Stimulated activated CD8-positive, alpha-beta memory T cell treated with anti-CD3 and anti-CD28 coated beads, Interleukin-7, amount 100 ng/mL, for 1 hour (primary cell): ENCODE measurements around the gene EFCAB12.
"Not testable (repeated sequence)": the region's sequence is repeated elsewhere in the genome, so short reads cannot be mapped to it uniquely, and the experiment has no call there.

Source experiments
- DNase-seq, 2 donors: peaks; one replicate each; pipeline ENCODE4 v3.0.0-alpha.2; 2020; ENCODE audit warnings: low read depth in 2 of 2

EFCAB12 gene

DNA sequence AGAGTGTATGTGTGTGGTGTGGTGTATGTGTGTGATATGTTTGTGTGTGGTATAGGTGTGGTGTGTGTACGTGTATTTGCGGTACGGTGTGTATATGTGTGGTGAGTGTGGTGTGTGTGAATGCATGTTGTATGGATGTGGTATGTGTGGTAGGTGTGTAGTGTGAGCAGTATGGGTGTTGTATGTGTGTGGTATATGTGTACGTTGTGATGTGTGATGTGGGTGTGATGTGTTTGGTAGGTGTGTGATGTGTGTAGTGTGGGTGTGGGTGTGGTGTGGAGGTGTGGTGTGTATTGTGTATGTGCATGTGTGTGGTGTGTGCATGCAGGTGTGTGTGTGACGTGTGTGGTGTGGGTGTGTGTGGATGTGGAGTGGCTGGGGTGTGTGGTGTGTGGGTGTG is 58.7 kb downstream of the EFCAB12 start:
- no peak for DNase-seq

DNA sequence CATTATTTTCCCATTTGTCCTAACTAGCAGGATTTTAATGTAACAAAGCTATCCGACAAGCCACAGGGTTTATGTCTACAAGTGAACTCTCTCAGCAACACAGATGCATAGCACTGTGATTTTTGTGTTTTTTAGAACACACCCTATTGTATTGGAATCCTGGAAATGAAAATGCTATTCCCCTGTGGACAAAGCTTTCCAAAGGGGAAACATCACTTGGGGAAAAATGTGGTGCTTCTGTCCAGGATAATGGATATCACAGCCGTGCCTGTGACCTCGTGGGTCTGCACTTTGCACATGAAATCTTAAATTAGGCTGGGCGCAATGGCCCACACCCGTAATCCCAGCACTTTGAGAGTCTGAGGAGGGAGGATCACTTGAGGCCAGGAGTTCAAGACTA is 60.6 kb downstream of the EFCAB12 start:
- no peak for DNase-seq

- DNase-seq: no peak
Measured at GRCh38 chr3:129366312-129366831, 62.1 kb downstream of the EFCAB12 start.

- no peak for DNase-seq
Measured at GRCh38 chr3:129365296-129366136, 62.9 kb downstream of the EFCAB12 start.

- not testable (repeated sequence) for DNase-seq
Measured at GRCh38 chr3:129364811-129365210, 63.6 kb downstream of the EFCAB12 start.

GRCh38 chr3:129363356-129363755 is 65.1 kb downstream of the EFCAB12 start:
- DNase-seq: not testable (repeated sequence)

GRCh38 chr3:129360705-129361460 is 67.6 kb downstream of the EFCAB12 start:
- DNase-seq: no peak

- DNase-seq: no peak
Measured at GRCh38 chr3:129360171-129360611, 68.2 kb downstream of the EFCAB12 start.

DNA sequence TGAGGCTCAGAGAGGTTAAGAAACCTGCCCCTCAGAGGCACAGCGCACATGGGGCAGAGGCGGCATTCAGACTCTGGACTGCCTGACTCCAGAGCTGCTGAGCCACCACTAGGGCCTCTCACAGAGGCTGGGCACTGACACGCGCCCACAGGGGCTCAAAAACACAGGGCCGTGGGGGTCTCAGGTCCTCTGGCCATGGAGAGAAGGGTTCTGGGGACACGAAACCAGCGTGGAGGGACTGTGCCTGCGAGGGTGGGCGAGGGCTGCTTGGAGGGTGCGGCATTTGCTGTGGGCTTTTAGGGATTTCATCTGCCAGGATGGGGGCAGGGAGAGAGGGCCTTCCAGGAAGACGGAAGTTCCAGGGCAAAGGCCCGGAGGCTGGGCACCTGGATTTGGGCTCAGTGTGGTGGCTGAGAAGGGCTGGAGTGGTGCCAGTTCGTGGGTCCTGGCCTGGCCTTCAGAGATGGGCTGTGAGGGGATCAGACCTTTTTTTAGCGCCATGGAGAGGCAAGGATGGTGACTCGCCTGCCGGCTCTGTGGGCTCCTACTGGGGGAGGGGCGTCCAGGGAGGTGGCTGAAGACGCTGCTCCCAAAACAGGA is 69.6 kb downstream of the EFCAB12 start:
- DNase-seq: no peak

DNA sequence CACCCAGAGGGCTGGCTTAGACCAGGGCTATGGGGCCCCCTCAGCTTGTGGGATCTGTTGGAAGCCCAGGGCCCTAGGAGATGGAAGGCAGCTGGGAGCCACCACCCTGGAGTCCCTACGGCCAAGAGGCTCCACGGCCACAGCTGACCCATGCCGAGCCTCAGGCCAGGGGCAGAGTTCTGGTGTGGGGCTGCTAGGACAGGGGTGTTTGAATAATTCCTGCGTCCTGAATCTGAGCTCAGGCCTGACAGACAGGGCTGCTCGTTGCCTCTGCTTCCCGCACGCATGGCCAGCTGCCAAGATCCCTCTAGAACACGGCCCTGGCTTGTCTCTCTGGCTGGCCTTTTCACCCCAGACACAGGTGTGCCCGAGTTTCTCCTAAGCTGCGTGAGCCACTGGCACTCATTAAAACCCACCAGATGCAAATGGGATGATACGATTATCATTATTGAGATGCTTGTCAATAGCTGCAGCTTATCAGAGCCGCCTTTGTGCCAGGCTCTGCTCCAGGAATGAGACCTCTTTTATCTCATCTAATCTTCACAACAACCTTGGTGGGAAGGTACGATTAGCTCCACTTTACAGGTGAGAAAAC is 70.2 kb downstream of the EFCAB12 start:
- DNase-seq: no peak

DNA sequence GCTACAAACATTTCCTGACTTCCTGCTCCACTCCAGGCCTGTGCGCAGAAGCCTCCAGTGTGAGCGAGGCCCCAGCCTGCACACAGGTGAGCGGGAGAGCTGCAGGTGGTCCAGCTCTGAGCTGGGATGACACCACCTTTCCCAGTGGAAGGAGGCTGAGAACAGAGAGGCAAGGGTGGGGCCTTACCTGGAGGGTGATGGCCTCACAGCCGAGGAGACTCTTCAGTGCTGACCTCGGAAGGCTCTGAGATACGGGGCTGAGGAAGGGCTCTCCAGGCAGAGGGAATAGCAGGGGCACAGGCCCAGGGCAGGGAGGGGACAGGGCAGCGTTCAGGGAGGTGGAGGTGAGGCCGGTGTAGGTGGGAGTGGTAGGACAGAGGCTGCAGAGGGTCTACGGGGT is 70.8 kb downstream of the EFCAB12 start:
- DNase-seq: no peak

DNA sequence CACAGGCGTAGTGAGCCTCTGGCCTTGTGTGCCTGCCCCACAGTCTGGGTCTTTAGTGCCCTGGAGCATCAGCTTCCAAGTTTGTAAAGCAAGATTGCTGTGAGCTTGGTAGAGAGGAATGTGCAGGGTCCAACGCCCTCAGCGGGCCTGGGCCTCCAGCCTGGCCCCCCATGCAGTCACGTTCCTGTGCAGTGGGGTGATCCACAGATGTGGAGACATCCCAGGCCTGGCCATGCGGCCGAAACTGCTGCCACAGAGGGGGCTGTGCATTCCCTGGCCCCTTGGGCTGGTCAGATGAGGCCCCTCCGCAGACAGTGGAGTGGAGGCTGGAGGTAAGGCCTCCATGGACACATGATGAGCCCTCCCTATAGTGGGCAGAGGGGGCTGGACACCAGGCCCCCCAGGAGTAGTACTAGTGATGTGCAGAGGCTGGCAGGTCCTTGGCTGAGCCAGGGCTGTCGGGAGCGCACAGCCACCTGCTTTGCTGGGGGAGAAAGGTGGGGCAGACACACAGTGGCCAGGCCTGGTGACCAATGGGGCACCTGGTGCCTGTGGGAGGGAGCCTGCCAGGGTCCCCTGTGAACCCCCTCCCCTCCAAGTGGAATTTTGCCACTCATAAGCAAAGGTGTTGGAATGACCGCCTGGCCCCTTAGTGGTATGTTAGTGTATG is 71.5 kb downstream of the EFCAB12 start:
- DNase-seq: no peak

GRCh38 chr3:129353589-129353941 is 74.9 kb downstream of the EFCAB12 start:
- no peak for DNase-seq

DNA sequence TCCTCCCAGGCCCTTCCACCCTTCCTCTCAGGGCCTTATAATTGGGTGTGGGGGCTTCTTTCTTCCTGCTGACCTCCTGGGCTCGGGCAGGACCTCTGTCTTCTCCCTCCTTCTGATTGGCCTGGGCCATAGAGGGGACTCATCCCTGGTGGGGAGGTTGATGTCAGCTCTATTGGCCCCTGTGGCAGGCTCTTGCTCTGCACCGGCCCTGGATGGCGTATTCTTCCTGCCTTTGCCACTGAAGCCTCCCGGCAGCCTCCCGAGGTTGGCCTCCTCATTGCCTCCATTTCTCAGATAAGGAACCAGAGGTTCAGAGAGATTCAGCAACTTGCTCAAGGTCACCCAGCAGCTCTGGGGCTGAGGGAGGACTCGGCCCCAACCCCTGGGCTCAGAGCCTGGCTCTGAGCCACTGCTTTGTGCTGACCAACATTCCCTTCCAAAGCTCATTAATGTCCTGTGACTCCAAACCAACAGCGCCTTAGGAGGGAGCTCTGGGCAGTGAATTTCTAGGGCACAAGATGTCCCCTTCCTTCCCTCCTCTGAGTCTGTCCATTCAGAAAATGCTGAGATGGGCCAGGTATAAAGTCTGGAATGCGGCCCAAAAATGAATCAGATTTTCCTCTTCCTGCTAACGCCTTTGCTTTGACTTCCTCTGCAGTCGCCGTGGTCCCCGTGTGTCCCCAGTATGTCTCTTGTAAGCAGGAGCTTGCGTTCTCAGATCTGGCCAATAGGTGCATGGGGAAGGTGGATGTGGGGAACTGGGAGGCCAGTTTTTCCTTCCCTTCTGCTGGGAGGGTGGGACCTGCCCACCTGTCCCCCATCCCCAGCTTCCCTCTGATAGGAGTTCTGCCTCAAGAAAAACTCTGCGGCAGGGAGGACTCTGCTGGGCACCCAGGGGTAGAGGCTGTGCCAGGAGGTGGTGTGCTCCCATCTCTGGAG is 75.5 kb downstream of the EFCAB12 start:
- DNase-seq: no peak

- no peak for DNase-seq
Measured at GRCh38 chr3:129352045-129352444, 76.4 kb downstream of the EFCAB12 start.
